NCI-H510A (cell line): ENCODE measurements around the gene ZWILCH.
"Not testable (repeated sequence)": the region's sequence is repeated elsewhere in the genome, so short reads cannot be mapped to it uniquely, and the experiment has no call there.

ENCODE experiments used
- DNase-seq: peaks from one replicate; lab custom pipeline; 2025; lab: John Stamatoyannopoulos, UW

Gene ZWILCH

DNA sequence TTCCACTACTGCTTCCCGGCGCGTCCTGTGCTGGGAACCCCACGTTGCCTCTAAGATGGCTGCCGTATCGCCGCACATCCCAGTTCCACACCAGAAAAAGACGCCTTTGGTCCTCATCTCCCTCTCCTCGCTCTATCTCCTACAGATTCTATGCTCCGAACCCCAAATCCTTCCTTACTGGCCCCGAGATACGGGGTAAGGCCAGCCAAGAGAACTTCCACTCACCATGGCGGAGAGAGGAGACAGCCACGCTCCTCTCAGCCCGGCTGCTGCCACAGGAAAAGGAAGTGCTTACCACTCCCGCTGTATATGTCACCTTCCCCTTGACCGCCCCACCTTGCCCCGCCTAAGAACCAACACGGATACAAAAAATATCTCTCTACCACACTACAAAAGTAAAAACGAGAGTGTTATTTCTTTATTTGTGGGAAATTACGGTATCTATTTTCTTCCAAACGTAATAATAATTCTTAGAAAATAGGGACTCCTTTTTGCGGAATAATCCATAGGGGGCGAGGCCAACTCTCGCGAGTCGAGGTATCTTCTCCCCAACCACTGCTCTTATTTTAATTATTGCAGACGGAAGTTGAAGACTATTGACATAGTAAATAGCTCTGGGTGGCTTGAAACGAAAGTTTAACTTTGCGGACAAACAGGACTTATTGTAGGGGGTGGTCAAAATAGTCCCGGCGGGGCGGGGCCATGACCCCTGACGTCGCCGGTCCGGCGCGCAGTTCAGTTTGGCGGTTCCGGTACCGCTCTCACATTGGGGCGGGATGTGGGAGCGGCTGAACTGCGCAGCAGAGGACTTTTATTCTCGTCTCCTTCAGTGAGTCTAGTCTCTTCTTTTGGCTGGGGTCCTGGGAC, at the start of gene ZWILCH, which contains the start of gene RPL4:
TSS of gene ZWILCH (plus strand) at position 764 of the 867 bp plus-strand sequence. CDS start at position 777, 13 bp downstream.
TSS of gene RPL4 (minus strand) at position 293 of the 867 bp plus-strand sequence. CDS start at position 228, 65 bp downstream.
- DNase-seq, result peak; percentile 35

DNA sequence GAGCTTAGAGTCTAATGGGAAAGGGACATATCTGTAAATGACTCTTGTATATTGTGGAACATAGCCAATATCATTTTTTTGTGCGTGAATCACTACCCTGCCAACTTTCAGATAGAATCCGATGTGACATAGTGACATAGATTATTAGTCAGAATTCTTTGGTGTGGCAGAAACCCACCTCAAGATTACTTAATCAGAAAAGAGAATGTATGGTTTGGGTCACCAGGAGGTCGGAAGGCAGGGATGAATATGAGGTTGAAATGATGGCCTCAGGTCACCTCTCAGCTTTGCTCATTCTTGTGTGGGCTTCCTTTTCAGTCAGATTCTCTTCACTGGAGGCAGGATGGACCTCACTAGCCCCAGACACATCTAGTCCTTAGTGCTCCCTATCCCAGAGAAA, 48.9 kb upstream of the ZWILCH start:
- DNase-seq, result no peak

DNA sequence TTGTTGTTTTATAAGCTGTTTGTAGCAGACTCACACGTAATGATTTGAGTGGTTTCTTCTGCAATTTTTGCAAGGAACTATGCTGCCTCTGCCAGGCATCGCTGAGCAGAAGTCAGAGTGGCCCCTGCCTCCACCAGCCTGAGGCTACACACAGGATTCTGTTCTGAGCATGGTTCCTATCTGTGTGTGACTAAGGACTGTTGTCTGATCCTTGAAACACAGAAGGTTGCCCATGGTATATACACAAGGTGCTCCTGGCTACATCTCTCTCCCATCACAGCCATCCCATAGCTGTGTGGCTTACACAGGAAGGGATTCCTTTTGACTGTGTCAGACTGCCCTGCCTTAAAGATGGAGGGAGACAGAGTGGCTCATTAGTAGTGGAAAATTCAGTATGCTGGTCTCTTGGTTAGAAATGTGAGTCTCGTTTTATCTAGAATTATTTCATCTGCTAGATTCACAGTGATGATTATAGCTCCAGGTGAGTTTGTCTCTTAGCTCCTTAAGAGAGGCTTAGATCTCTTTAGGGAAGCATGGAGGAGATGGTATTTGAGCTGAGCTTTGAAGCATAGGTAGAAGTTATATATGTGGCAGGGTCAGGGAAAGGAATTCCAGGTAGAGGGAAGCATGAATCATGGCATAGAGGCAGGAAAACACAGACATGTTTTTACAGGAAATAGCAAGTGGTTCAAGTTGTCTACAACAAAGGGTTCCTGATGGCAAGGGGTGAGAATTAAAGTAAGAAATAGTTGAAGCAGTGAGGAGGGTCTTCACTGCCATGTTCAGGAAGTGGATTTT, 45.1 kb upstream of the ZWILCH start:
- no peak for DNase-seq

DNA sequence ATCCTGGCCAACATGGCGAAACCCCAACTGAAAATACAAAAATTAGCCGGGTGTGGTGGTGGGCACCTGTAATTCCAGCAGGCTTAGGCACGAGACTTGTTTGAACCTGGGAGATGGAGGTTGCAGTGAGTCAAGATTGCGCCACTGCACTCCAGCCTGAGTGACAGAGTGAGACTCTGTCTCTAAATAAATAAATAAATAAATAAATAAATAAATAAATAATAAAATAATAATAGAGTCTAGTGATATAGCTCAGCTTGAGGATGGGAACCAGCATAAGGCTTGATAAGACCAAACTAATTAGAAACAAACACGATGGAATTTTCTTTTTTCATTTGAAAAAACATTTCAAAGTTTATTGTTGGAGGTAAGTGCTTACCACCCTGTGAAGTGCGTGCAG, 43.8 kb upstream of the ZWILCH start:
- not testable (repeated sequence) for DNase-seq

DNA sequence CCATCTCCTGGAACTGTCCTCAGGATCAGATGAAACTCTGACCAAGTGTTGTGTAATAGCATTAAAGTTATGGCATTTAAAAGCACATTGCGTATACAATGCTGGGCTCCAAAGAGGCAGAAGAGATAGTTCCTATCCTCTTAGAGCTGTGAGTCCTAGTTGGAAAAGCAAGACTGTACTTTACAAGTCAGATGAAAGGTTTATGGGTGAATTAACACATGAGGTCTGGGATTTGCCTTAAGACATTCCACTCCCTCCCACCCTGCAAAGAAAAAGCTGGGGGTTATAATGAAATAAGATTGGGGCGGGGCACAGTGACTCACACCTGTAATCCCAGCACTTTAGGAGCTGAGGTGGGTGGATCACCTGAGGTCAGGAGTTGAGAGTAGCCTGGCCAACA, 43.2 kb upstream of the ZWILCH start:
- no peak for DNase-seq

- DNase-seq, result no peak
Measured at GRCh38 chr15:66462627-66463026, 42.5 kb upstream of the ZWILCH start.

GRCh38 chr15:66465294-66465693, 39.8 kb upstream of the ZWILCH start:
- not testable (repeated sequence) for DNase-seq

- not testable (repeated sequence) for DNase-seq
Measured at GRCh38 chr15:66467162-66468040, 37.7 kb upstream of the ZWILCH start.

GRCh38 chr15:66470825-66471224, 34.3 kb upstream of the ZWILCH start:
- DNase-seq, result not testable (repeated sequence)

DNA sequence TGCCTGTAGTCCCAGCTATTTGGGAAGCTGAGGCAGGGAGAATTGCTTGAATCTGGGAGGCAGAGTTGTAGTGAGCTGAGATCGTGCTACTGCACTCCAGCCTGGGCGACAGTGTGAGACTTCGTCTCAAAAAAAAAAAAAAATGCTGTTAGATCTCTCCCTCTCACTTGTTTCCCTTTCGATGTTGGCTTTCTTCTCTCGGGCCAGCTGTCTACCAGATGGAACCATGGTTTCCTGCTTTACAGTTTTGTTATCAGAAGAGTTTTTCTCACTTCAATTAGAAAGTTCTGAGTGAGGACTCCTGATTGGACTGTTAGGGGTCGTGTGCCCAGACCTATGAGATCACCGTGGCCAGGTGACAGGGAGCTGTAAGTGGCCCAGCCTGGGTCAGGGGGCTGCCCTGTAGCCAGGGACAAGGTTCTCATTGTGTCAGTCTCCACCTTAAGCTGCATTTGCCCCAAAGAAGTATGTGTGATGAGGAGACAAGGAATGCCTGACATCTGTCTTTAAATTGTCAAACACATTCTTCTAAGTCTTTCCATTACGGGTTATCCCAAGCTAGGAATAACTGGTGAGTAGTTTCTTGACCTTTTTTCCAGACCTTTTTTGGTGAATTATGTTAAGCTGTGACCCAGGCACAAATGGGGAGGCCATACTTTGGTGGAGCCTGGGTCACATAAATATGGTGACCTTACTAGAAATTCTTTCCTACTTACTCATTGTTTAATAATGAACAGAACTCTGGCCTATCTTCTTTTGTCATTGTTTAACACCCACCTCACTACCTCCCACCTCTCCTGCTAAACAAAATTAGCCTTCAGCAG, 32.7 kb upstream of the ZWILCH start:
- no peak for DNase-seq

DNA sequence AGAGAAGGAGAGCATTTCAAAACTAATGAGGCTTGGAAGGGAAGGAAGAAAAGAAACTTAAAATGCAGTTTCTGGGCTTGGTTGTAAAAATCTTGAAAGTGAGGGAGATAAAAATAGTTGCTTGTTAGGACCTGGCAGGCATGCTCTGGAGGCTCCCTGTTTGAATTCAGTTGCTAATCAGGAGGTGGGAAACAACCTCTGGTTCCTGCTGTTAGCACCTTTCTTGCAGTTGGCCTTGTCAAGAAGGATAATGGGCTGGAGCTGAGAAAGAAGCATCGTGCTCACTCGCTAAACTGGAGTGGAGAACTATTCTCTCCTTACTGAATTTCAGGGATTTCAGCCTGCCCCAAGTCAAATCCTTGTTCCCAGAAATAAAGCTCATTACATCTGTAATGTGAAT, 31.0 kb upstream of the ZWILCH start:
- no peak for DNase-seq

- DNase-seq, result no peak
Measured at GRCh38 chr15:66474963-66475362, 30.2 kb upstream of the ZWILCH start.

DNA sequence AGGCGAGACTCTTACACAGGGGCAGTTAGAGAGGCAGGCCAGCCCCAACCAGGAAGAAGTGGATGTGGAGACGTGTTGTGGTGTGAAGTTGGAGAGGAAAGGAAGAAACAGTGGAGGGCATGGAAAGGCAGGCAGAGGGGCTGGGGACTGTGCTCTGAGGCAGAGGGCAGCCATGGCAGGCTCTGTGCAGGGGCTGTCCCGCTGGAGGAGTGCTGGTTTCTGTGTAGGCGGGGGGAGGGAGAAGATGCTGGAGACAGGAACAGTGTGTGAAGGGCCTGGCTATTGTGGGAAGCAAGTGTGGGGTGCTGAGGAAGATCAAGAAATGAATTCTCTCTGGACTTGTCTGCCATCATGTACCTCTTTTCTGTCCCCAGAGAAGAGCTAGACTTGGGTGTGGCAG, 28.6 kb upstream of the ZWILCH start:
- DNase-seq, result no peak

- DNase-seq, result no peak
Measured at GRCh38 chr15:66477011-66477410, 28.1 kb upstream of the ZWILCH start.

GRCh38 chr15:66480267-66480666, 24.9 kb upstream of the ZWILCH start:
- no peak for DNase-seq

DNA sequence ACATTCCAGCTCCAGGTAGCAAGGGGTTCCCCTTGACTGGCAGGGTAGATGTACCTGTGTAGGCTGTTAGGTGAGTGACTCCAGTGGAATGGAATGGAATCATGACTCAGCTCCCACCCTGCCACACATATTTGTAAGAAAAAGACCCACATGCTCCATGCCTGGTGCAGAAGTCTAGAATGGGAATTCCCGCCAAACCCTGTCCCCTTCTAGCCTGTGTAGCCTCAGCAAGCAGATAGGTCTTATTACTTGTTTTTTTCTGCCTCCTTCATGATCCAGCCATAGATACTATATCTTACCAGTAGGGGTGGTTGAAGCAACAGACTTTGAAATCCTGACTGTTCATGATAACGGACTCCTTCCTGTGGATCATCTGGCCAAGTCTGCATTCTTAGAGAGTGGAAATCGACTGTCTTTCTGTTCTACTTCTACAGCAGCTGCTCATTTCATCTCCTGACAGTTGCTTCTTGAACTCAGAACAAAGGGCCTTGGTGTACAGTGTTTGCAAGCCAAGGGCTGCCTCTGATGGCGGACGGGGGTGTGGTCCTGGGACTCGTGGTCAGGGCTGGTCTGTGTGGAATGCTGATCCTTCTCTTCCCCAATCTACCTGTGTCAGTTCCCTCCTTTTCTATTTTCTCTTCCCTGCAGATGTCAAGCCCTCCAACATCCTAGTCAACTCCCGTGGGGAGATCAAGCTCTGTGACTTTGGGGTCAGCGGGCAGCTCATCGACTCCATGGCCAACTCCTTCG, 23.8 kb upstream of the ZWILCH start:
- DNase-seq, result no peak

GRCh38 chr15:66482539-66482938, 22.6 kb upstream of the ZWILCH start:
- DNase-seq, result no peak

DNA sequence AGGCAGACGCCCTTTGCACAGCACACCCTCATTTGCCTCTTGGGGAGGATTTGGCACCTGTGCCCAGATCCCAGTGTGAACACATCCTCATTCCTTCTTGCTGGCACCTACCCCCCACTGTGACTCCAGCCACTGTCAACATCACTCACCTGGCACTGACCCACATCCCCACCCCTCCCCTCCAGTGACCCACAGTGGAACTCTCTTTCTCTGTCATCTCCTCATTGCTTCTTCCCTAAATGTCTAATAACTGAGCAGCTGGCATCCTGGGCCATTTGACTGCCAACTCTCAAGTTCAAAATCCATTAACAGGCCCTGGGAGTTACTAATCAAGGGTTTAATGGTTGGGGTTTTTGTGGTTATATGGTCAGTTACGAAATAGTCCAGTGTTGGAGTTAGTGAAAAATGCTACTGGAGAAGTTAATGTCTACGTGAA, 22.0 kb upstream of the ZWILCH start:
- DNase-seq, result no peak

- no peak for DNase-seq
Measured at GRCh38 chr15:66484539-66485112, 20.5 kb upstream of the ZWILCH start.

DNA sequence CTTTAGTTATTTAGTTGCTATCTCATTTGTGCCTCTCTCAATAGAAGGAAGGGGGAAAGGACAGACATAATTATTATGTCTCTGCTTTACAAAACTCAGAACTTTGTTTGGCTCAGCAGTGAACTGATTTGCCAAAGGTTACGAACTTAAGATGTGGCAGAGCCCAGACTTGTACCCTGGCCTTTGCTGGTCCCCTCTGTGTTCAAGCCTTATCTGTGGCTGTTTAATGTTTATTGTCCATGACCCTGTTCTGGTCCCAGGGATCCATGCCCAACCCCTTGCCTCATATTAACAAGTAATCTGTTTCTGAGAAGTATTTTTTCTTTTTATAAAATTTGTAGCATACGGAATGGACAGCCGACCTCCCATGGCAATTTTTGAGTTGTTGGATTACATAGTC, 18.2 kb upstream of the ZWILCH start:
- no peak for DNase-seq
